ENCODE data around the gene LONRF3. TPM values are rescaled to one million over a fixed set of nuclear protein-coding genes. Genes with fewer than 3 reads are reported as not detected.

The LONRF3 gene
- total and polyA plus RNA-seq, 2 donors (not counting 1 experiment from before 2014, with no cell fraction given), result 0.07 to 1.2 TPM

DNA sequence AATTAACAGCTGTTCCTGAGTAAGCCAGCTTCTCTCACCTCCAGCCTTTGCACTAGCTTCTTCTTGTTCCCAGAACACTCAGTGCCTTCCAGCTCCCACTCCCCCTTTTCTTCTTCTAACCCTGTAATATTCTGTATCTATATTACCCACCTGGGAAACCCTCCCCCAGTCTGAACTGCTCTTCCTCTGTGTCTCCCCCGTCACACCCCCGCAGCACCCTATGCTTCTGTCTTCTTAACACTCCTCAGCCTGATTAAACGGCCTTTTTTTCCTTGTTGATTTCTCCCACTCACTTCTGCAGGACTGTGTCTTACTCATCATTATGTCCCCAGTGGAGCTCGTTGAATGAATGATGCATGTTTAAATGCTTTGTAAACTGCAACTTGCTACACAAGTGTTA is 9.0 kb upstream of the LONRF3 start:
- no peak overlapping the region for H2AFZ ChIP-seq (ENCODE audit: insufficient read depth, low read depth, low read length, poor library complexity, severe bottlenecking)
- no peaks in the 10 kb centered on the region for H3K9me3 ChIP-seq (ENCODE audit: control extremely low read depth in 1 of 3, control insufficient read depth in 2 of 3, insufficient read depth in 1 of 3, low read length in 2 of 3)
- no peaks in the 10 kb centered on the region for H3K27me3 ChIP-seq (replicated peaks in 1 of 4; ENCODE audit: control extremely low read depth in 1 of 4, control insufficient read depth in 3 of 4, insufficient read depth in 4 of 4, low read length in 3 of 4)
- intact Hi-C loops (cut with micrococcal nuclease), result no loop called here
- H3K27me3 Mint-ChIP-seq, result peaks cover 8% of the 10 kb centered on the region
- H3K4me1 Mint-ChIP-seq, result no peaks in the 10 kb centered on the region
- no peak overlapping the region for H3K4me2 ChIP-seq (replicated peaks; ENCODE audit: low read depth, low read length, poor library complexity, severe bottlenecking)
- TF ChIP-seq, protein P1, sequence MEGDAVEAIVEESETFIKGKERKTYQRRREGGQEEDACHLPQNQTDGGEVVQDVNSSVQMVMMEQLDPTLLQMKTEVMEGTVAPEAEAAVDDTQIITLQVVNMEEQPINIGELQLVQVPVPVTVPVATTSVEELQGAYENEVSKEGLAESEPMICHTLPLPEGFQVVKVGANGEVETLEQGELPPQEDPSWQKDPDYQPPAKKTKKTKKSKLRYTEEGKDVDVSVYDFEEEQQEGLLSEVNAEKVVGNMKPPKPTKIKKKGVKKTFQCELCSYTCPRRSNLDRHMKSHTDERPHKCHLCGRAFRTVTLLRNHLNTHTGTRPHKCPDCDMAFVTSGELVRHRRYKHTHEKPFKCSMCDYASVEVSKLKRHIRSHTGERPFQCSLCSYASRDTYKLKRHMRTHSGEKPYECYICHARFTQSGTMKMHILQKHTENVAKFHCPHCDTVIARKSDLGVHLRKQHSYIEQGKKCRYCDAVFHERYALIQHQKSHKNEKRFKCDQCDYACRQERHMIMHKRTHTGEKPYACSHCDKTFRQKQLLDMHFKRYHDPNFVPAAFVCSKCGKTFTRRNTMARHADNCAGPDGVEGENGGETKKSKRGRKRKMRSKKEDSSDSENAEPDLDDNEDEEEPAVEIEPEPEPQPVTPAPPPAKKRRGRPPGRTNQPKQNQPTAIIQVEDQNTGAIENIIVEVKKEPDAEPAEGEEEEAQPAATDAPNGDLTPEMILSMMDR (IDR thresholded peaks at IDR 0.05), result no peak
- H4K20me1 ChIP-seq (ENCODE audit: control insufficient read depth, insufficient read depth, low read length, poor library complexity, severe bottlenecking), result no peaks in the 10 kb centered on the region
- H3K36me3 ChIP-seq (replicated peaks in 1 of 2; ENCODE audit: control extremely low read depth in 1 of 2, control insufficient read depth in 1 of 2, extremely low read depth in 1 of 2, insufficient read depth in 2 of 2, low read length in 1 of 2), result no peaks in the 10 kb centered on the region
- ChIA-PET CTCF (no interaction called here), POLR2A (no interaction called here)
- no peaks in the 10 kb centered on the region for H3K9me3 Mint-ChIP-seq (ENCODE audit: insufficient read depth)
- no peaks in the 10 kb centered on the region for H3K4me1 ChIP-seq (ENCODE audit: control insufficient read depth in 2 of 2, insufficient read depth in 2 of 2, low read length in 2 of 2)
- H3K9ac ChIP-seq (ENCODE audit: low read length), result no peak overlapping the region
- no peak for ATAC-seq (ENCODE audit: low read depth)
- no peaks in the 10 kb centered on the region for H3K79me2 ChIP-seq (ENCODE audit: control insufficient read depth, insufficient read depth, low read length)
- H3K4me3 ChIP-seq (ENCODE audit: control extremely low read depth in 1 of 5, extremely low read depth in 1 of 5, insufficient read depth in 1 of 5, low read depth in 2 of 5, low read length in 4 of 5), result no peak overlapping the region
- no peak overlapping the region for H3K27ac Mint-ChIP-seq
- no peak overlapping the region for H3K27ac ChIP-seq (ENCODE audit: low read length in 2 of 2)
- no peak overlapping the region for H3K4me3 Mint-ChIP-seq
- no peak for DNase-seq
- WGBS (ENCODE audit: insufficient coverage), result no CpG with 5 or more reads among the region's 4 CpGs

DNA sequence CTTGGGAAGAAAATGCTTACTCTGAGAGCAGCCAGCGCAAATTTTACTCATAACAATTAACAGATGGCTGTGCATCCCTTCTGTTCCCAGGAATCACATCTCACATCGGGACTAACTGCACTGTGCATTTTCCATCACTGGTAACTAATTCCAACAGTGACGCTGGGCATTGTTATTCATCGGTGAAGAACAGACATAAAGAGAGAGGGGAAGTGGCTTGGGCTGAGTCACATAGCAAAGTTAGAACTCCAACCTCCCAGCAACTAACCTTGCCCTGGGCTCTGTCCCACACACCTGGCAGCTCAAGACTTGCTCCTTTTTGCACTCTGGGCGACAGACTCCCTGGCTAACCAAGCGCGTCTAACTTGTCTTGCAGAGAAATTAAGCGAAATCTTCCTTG is 6.4 kb upstream of the LONRF3 start:
- ChIA-PET POLR2A (no interaction called here), CTCF (no interaction called here)
- ATAC-seq (ENCODE audit: low read depth), result no peak
- Histone ChIP-seq H3K4me3 (ENCODE audit: control extremely low read depth in 1 of 5, extremely low read depth in 1 of 5, insufficient read depth in 1 of 5, low read depth in 2 of 5, low read length in 4 of 5) (no peak overlapping the region), H4K20me1 (ENCODE audit: control insufficient read depth, insufficient read depth, low read length, poor library complexity, severe bottlenecking) (no peaks in the 10 kb centered on the region), H3K36me3 (replicated peaks in 1 of 2; ENCODE audit: control extremely low read depth in 1 of 2, control insufficient read depth in 1 of 2, extremely low read depth in 1 of 2, insufficient read depth in 2 of 2, low read length in 1 of 2) (no peaks in the 10 kb centered on the region), H3K79me2 (ENCODE audit: control insufficient read depth, insufficient read depth, low read length) (no peaks in the 10 kb centered on the region), H3K4me2 (replicated peaks; ENCODE audit: low read depth, low read length, poor library complexity, severe bottlenecking) (no peak overlapping the region), H3K4me1 (ENCODE audit: control insufficient read depth in 2 of 2, insufficient read depth in 2 of 2, low read length in 2 of 2) (peaks cover under 1% of the 10 kb centered on the region in 2 donors), H3K9me3 (ENCODE audit: control extremely low read depth in 1 of 3, control insufficient read depth in 2 of 3, insufficient read depth in 1 of 3, low read length in 2 of 3) (no peaks in the 10 kb centered on the region), H3K9ac (ENCODE audit: low read length) (no peak overlapping the region), H3K27me3 (replicated peaks in 1 of 4; ENCODE audit: control extremely low read depth in 1 of 4, control insufficient read depth in 3 of 4, insufficient read depth in 4 of 4, low read length in 3 of 4) (peaks cover 0 to 17% (median 7%) of the 10 kb centered on the region in 4 experiments), H3K27ac (ENCODE audit: low read length in 2 of 2) (no peak overlapping the region), H2AFZ (ENCODE audit: insufficient read depth, low read depth, low read length, poor library complexity, severe bottlenecking) (no peak overlapping the region)
- intact Hi-C loops (cut with micrococcal nuclease), result no loop called here
- no peak for DNase-seq
- Mint-ChIP-seq H3K27ac (no peak overlapping the region), H3K27me3 (peaks cover 17% of the 10 kb centered on the region), H3K4me3 (no peak overlapping the region), H3K4me1 (no peaks in the 10 kb centered on the region), H3K9me3 (ENCODE audit: insufficient read depth) (no peaks in the 10 kb centered on the region)
- 85% methylated on average over 4 of the region's 8 CpGs for whole genome bisulfite sequencing (ENCODE audit: insufficient coverage)
- TF ChIP-seq, protein P1 (IDR thresholded peaks at IDR 0.05), result no peak
- TF ChIP-seq EZH2 (IDR thresholded peaks at IDR 0.05; ENCODE audit: borderline replicate concordance, insufficient read depth, low read depth, low read length, poor library complexity, severe bottlenecking), result no peak
